ENCODE data around the gene CCDC3.

CCDC3 gene

GRCh38 chr10:12908773-12909172 lies 92.7 kb downstream of the CCDC3 start:
- no peak overlapping the region for H3K4me3 ChIP-seq (ENCODE audit: low read length)
- H3K27me3 ChIP-seq (ENCODE audit: control insufficient read depth, low read length), result peaks cover 6% of the 10 kb centered on the region; the same call in 1 of the 2 replicates
- TF ChIP-seq EZH2phosphoT487 (IDR thresholded peaks at IDR 0.05; ENCODE audit: borderline replicate concordance, low read length), result no peak
- no peak for TF ChIP-seq CTCF (IDR thresholded peaks at IDR 0.05; ENCODE audit: low read depth, low read length, poor library complexity, severe bottlenecking)
- H3K36me3 ChIP-seq (ENCODE audit: control insufficient read depth, low read length), result no peaks in the 10 kb centered on the region
- H3K79me2 ChIP-seq (ENCODE audit: control insufficient read depth, low read length), result no peaks in the 10 kb centered on the region
- no peaks in the 10 kb centered on the region for H3K9me2 ChIP-seq (replicated peaks; ENCODE audit: control insufficient read depth, low read length)
- no peak overlapping the region for H3K27ac ChIP-seq (ENCODE audit: low read depth, low read length)
- H3K9me3 ChIP-seq (ENCODE audit: control insufficient read depth, insufficient read depth, low read length), result no peaks in the 10 kb centered on the region
- no peaks in the 10 kb centered on the region for H4K20me1 ChIP-seq (ENCODE audit: control insufficient read depth, insufficient read depth, low read depth, low read length)
- H3K4me2 ChIP-seq (ENCODE audit: low read length), result no peak overlapping the region
- H3F3A ChIP-seq (ENCODE audit: control insufficient read depth, insufficient read depth), result no peaks in the 10 kb centered on the region
- no peaks in the 10 kb centered on the region for H3K4me1 ChIP-seq (ENCODE audit: control insufficient read depth, low read length)

DNA sequence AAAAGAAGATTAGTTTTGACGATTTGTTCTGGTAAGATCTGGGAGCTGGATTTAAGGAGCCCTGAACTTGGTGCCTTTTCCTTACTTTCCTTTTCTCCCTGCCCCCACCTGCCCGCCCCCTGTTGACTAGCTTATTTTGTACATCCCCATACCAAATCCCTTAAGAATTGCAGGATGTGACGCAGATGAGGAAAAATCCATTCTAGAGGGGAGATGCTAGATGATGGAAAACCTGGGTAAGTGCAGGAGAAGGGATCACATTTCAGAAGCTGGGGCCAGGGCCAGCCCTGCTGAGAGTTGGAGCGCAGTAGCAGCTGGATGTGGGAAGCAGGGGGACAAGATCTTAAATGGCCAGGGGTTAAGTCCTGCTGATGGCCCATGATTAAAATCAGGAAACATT lies 93.9 kb downstream of the CCDC3 start:
- Histone ChIP-seq H3K4me3 (ENCODE audit: low read length) (no peak overlapping the region), H3K27me3 (ENCODE audit: control insufficient read depth, low read length) (no peaks in the 10 kb centered on the region), H3K4me1 (ENCODE audit: control insufficient read depth, low read length) (no peaks in the 10 kb centered on the region), H3K9me3 (ENCODE audit: control insufficient read depth, insufficient read depth, low read length) (no peaks in the 10 kb centered on the region), H3K27ac (ENCODE audit: low read depth, low read length) (no peak overlapping the region), H3K36me3 (ENCODE audit: control insufficient read depth, low read length) (no peaks in the 10 kb centered on the region), H3K79me2 (ENCODE audit: control insufficient read depth, low read length) (no peaks in the 10 kb centered on the region), H3K4me2 (ENCODE audit: low read length) (no peak overlapping the region), H3K9me2 (replicated peaks; ENCODE audit: control insufficient read depth, low read length) (no peaks in the 10 kb centered on the region), H3F3A (ENCODE audit: control insufficient read depth, insufficient read depth) (no peaks in the 10 kb centered on the region), H4K20me1 (ENCODE audit: control insufficient read depth, insufficient read depth, low read depth, low read length) (no peaks in the 10 kb centered on the region)
- TF ChIP-seq EZH2phosphoT487 (IDR thresholded peaks at IDR 0.05; ENCODE audit: borderline replicate concordance, low read length) (no peak), CTCF (IDR thresholded peaks at IDR 0.05; ENCODE audit: low read depth, low read length, poor library complexity, severe bottlenecking) (no peak)

- no peaks in the 10 kb centered on the region for H3K9me2 ChIP-seq (replicated peaks; ENCODE audit: control insufficient read depth, low read length)
- H3K27me3 ChIP-seq (ENCODE audit: control insufficient read depth, low read length), result no peaks in the 10 kb centered on the region
- no peak overlapping the region for H3K4me3 ChIP-seq (ENCODE audit: low read length)
- no peak overlapping the region for H3K27ac ChIP-seq (ENCODE audit: low read depth, low read length)
- no peaks in the 10 kb centered on the region for H3K4me1 ChIP-seq (ENCODE audit: control insufficient read depth, low read length)
- H3K4me2 ChIP-seq (ENCODE audit: low read length), result no peak overlapping the region
- no peaks in the 10 kb centered on the region for H3F3A ChIP-seq (ENCODE audit: control insufficient read depth, insufficient read depth)
- TF ChIP-seq EZH2phosphoT487 (IDR thresholded peaks at IDR 0.05; ENCODE audit: borderline replicate concordance, low read length) (no peak), CTCF (IDR thresholded peaks at IDR 0.05; ENCODE audit: low read depth, low read length, poor library complexity, severe bottlenecking) (no peak)
- no peaks in the 10 kb centered on the region for H3K9me3 ChIP-seq (ENCODE audit: control insufficient read depth, insufficient read depth, low read length)
- no peaks in the 10 kb centered on the region for H3K36me3 ChIP-seq (ENCODE audit: control insufficient read depth, low read length)
- H4K20me1 ChIP-seq (ENCODE audit: control insufficient read depth, insufficient read depth, low read depth, low read length), result no peaks in the 10 kb centered on the region
- no peaks in the 10 kb centered on the region for H3K79me2 ChIP-seq (ENCODE audit: control insufficient read depth, low read length)
These were observed 95.4 kb downstream of the CCDC3 start for GRCh38 chr10:12906051-12906541.

Measured in DOHH2 (cell line).